ENCODE measurements around the gene IP6K3.

Gene IP6K3

GRCh38 chr6:33746651-33747100 is at the start of gene IP6K3:
Gene IP6K3 (minus strand): TSS chr6:33746905. CDS start chr6:33735476, 11,429 bp downstream.
- DNase-seq (ENCODE audit: low spot score), result no peak

- DNase-seq (ENCODE audit: low spot score), result no peak
These were observed 48.4 kb upstream of the IP6K3 start for GRCh38 chr6:33794910-33795623.

- no peak for DNase-seq (ENCODE audit: low spot score)
These were observed 46.3 kb upstream of the IP6K3 start for GRCh38 chr6:33792981-33793380.

- no peak for DNase-seq (ENCODE audit: low spot score)
These were observed 44.9 kb upstream of the IP6K3 start for GRCh38 chr6:33791620-33792019.

GRCh38 chr6:33790910-33791309 is 44.2 kb upstream of the IP6K3 start:
- DNase-seq (ENCODE audit: low spot score), result no peak

GRCh38 chr6:33790379-33790778 is 43.7 kb upstream of the IP6K3 start:
- DNase-seq (ENCODE audit: low spot score), result no peak

- DNase-seq (ENCODE audit: low spot score), result no peak
These were observed 42.8 kb upstream of the IP6K3 start for GRCh38 chr6:33789550-33789895.

- peak; percentile 92 for DNase-seq (ENCODE audit: low spot score)
These were observed 42.2 kb upstream of the IP6K3 start, which contains the start of gene LEMD2 for GRCh38 chr6:33788694-33789549. Gene LEMD2 (minus strand): TSS chr6:33789130. CDS start chr6:33789116, 14 bp downstream.

GRCh38 chr6:33787954-33788693 is 41.4 kb upstream of the IP6K3 start:
- DNase-seq (ENCODE audit: low spot score), result peak; percentile 13

GRCh38 chr6:33787346-33787953 is 40.7 kb upstream of the IP6K3 start:
- peak; percentile 10 for DNase-seq (ENCODE audit: low spot score)

- DNase-seq (ENCODE audit: low spot score), result no peak
These were observed 40.0 kb upstream of the IP6K3 start for GRCh38 chr6:33786736-33787135.

GRCh38 chr6:33785778-33786177 is 39.1 kb upstream of the IP6K3 start:
- no peak for DNase-seq (ENCODE audit: low spot score)

GRCh38 chr6:33784787-33785186 is 38.1 kb upstream of the IP6K3 start:
- no peak for DNase-seq (ENCODE audit: low spot score)

GRCh38 chr6:33783781-33784520 is 37.2 kb upstream of the IP6K3 start:
- DNase-seq (ENCODE audit: low spot score), result no peak

- no peak for DNase-seq (ENCODE audit: low spot score)
These were observed 35.9 kb upstream of the IP6K3 start for GRCh38 chr6:33782561-33782960.

GRCh38 chr6:33781131-33781975 is 34.6 kb upstream of the IP6K3 start:
- DNase-seq (ENCODE audit: low spot score), result no peak

GRCh38 chr6:33779895-33780294 is 33.2 kb upstream of the IP6K3 start:
- DNase-seq (ENCODE audit: low spot score), result no peak

GRCh38 chr6:33779290-33779689 is 32.6 kb upstream of the IP6K3 start:
- no peak for DNase-seq (ENCODE audit: low spot score)

GRCh38 chr6:33778444-33779121 is 31.9 kb upstream of the IP6K3 start:
- no peak for DNase-seq (ENCODE audit: low spot score)

Measured in hematopoietic multipotent progenitor cell treated with erythropoietin and hydrocortisone succinate and interleukin-3 and kit ligand, for 17 days (in vitro differentiated cells).